Measurements from ENCODE around the gene RAD23A. TPM values are rescaled to one million over a fixed set of nuclear protein-coding genes. Genes with fewer than 3 reads are reported as not detected.

Gene RAD23A
- 100 to 1,000 TPM in 1 of 2 donors, 10 to 100 TPM in 1; 79.7 to 122 TPM for total RNA-seq
- polyA plus RNA-seq, result 100 to 1,000 TPM; 112 to 186 TPM
- long read RNA-seq, donor 1, transcript RAD23A-207 (2 exons, 545 nt), result minor isoform, 23 of 76 reads
- long read RNA-seq, donor 1, transcript RAD23A-203 (9 exons, 1,746 nt), result major isoform, 28 of 76 reads
- long read RNA-seq, donor 1, transcript RAD23A-201 (9 exons, 1,736 nt), result minor isoform, 19 of 76 reads
- long read RNA-seq, donor 1, partial matches to known transcripts, result 5 of 76 reads
- long read RNA-seq, donor 1, other reads (novel, unspliced or antisense), result 0 of 76 reads
- long read RNA-seq, donor 2, transcript RAD23A-203 (9 exons, 1,746 nt), result major isoform, 7 of 32 reads
- long read RNA-seq, donor 2, transcript RAD23A-201 (9 exons, 1,736 nt), result minor isoform, 5 of 32 reads
- long read RNA-seq, donor 2, partial matches to known transcripts, result 17 of 32 reads
- long read RNA-seq, donor 2, other reads (novel, unspliced or antisense), result 0 of 32 reads
- long read RNA-seq, donor 3, transcript RAD23A-207 (2 exons, 545 nt), result major isoform, 21 of 69 reads
- long read RNA-seq, donor 3, transcript RAD23A-201 (9 exons, 1,736 nt), result minor isoform, 8 of 69 reads
- long read RNA-seq, donor 3, transcript RAD23A-203 (9 exons, 1,746 nt), result minor isoform, 11 of 69 reads
- long read RNA-seq, donor 3, partial matches to known transcripts, result 29 of 69 reads
- long read RNA-seq, donor 3, other reads (novel, unspliced or antisense), result 0 of 69 reads
- long read RNA-seq, donor 4, transcript RAD23A-203 (9 exons, 1,746 nt), result minor isoform, 10 of 26 reads
- long read RNA-seq, donor 4, transcript RAD23A-201 (9 exons, 1,736 nt), result minor isoform, 5 of 26 reads
- long read RNA-seq, donor 4, transcript RAD23A-207 (2 exons, 545 nt), result major isoform, 11 of 26 reads
- long read RNA-seq, donor 4, partial matches to known transcripts, result 0 of 26 reads
- long read RNA-seq, donor 4, other reads (novel, unspliced or antisense), result 0 of 26 reads
- long read RNA-seq, donor 5, transcript RAD23A-203 (9 exons, 1,746 nt), result major isoform, 24 of 74 reads
- long read RNA-seq, donor 5, transcript RAD23A-201 (9 exons, 1,736 nt), result minor isoform, 19 of 74 reads
- long read RNA-seq, donor 5, transcript RAD23A-207 (2 exons, 545 nt), result minor isoform, 15 of 74 reads
- long read RNA-seq, donor 5, partial matches to known transcripts, result 16 of 74 reads
- long read RNA-seq, donor 5, other reads (novel, unspliced or antisense), result 0 of 74 reads

GRCh38 chr19:12945479-12946091 is at the start of gene RAD23A:
Gene RAD23A, plus strand, starts transcription at chr19:12945862. Its CDS starts 87 bp downstream, at chr19:12945949.
- Histone ChIP-seq H3K36me3 (ENCODE audit: control insufficient read depth in 4 of 4, insufficient read depth in 4 of 4, low read length in 4 of 4) (peaks cover 31 to 57% (median 49%) of the 10 kb centered on the region in 4 donors), H3K27ac (ENCODE audit: low read depth in 1 of 2, low read length in 1 of 2) (peak within 1 kb of the TSS; percentile 80 to 95), H3K9me3 (ENCODE audit: control insufficient read depth in 4 of 4, insufficient read depth in 3 of 4, low read length in 3 of 4) (no peaks in the 10 kb centered on the region), H3K4me1 (ENCODE audit: control insufficient read depth in 5 of 5, insufficient read depth in 5 of 5, low read length in 5 of 5) (peaks cover 5 to 19% (median 10%) of the 10 kb centered on the region in 5 donors), H3K4me3 (peak within 1 kb of the TSS; percentile 85), H3K27me3 (ENCODE audit: control insufficient read depth in 3 of 3, insufficient read depth in 3 of 3, low read length in 2 of 3) (no peaks in the 10 kb centered on the region), H3K9ac (ENCODE audit: insufficient read depth in 1 of 2, low read length in 2 of 2) (peak within 1 kb of the TSS; percentile 42 to 72)
- DNase-seq (peak; percentile 98 to 99 (median 98)), ATAC-seq (ENCODE audit: insufficient read depth, low FRiP score) (peak; percentile 90)
- peak; percentile 4 for TF ChIP-seq CTCF (IDR thresholded peaks at IDR 0.05; ENCODE audit: control extremely low read depth, extremely low read depth)
- 0 to 1% methylated on average over 51 to 62 of the region's 62 CpGs for WGBS, 2 donors

GRCh38 chr19:12896460-12896859 is 49.2 kb upstream of the RAD23A start:
- DNase-seq (no peak), ATAC-seq (ENCODE audit: insufficient read depth, low FRiP score) (no peak)
- Histone ChIP-seq H3K4me3 (no peak overlapping the region), H3K27me3 (ENCODE audit: control insufficient read depth in 3 of 3, insufficient read depth in 3 of 3, low read length in 2 of 3) (no peaks in the 10 kb centered on the region), H3K9ac (ENCODE audit: insufficient read depth in 1 of 2, low read length in 2 of 2) (no peak overlapping the region), H3K27ac (ENCODE audit: low read depth in 1 of 2, low read length in 1 of 2) (no peak overlapping the region), H3K9me3 (ENCODE audit: control insufficient read depth in 4 of 4, insufficient read depth in 3 of 4, low read length in 3 of 4) (no peaks in the 10 kb centered on the region), H3K36me3 (ENCODE audit: control insufficient read depth in 4 of 4, insufficient read depth in 4 of 4, low read length in 4 of 4) (peaks cover 0 to 32% (median 21%) of the 10 kb centered on the region in 4 donors), H3K4me1 (ENCODE audit: control insufficient read depth in 5 of 5, insufficient read depth in 5 of 5, low read length in 5 of 5) (peaks cover 0 to 7% (median 4%) of the 10 kb centered on the region in 5 donors)
- TF ChIP-seq CTCF (IDR thresholded peaks at IDR 0.05; ENCODE audit: control extremely low read depth, extremely low read depth), result no peak
- WGBS, 2 donors, result 97 to 98% methylated on average over 17 of the region's 17 CpGs

DNA sequence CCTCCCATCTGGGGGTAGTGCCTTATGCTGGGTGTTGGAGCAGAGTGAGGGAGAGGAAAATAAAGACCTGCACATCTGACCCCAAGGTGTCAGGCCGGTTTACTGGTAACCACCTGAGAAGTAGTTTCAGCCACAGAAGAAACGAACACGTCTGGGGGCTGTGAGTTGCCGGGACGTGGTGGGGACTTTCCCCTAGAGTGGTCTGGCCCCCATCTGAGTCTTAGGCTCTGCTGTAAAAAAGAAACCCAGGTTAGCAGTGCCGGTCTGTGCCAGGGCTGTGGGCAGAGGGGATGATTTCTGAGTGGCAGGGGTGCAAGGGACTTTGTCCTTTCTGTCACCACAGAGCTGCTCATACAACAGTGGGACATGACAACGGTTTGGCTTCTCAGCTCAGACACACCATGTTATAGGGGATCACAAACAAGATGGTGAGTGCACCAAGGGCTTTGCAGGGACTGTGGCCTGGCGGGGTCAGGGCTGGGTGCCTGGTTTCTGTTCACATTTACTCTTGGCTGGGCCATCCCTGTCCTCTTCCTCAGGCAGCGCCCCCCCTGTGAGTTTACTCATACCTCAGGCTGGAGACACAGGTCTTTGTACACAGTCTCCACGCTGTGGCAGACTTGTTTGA is 45.7 kb upstream of the RAD23A start:
- TF ChIP-seq CTCF (IDR thresholded peaks at IDR 0.05; ENCODE audit: control extremely low read depth, extremely low read depth), result no peak
- Histone ChIP-seq H3K36me3 (ENCODE audit: control insufficient read depth in 4 of 4, insufficient read depth in 4 of 4, low read length in 4 of 4) (peaks cover 0 to 27% (median 14%) of the 10 kb centered on the region in 4 donors), H3K4me3 (no peak overlapping the region), H3K4me1 (ENCODE audit: control insufficient read depth in 5 of 5, insufficient read depth in 5 of 5, low read length in 5 of 5) (no peaks in the 10 kb centered on the region), H3K27me3 (ENCODE audit: control insufficient read depth in 3 of 3, insufficient read depth in 3 of 3, low read length in 2 of 3) (no peaks in the 10 kb centered on the region), H3K9me3 (ENCODE audit: control insufficient read depth in 4 of 4, insufficient read depth in 3 of 4, low read length in 3 of 4) (no peaks in the 10 kb centered on the region), H3K9ac (ENCODE audit: insufficient read depth in 1 of 2, low read length in 2 of 2) (no peak overlapping the region), H3K27ac (ENCODE audit: low read depth in 1 of 2, low read length in 1 of 2) (no peak overlapping the region)
- DNase-seq, result no peak
- no peak for ATAC-seq (ENCODE audit: insufficient read depth, low FRiP score)
- 82 to 91% methylated on average over 10 of the region's 10 CpGs for WGBS, 2 donors
